IMR-90 (cell line): ENCODE results near the gene WDR27. TPM values are rescaled to one million over a fixed set of nuclear protein-coding genes. Genes with fewer than 3 reads are reported as not detected.
A peak's percentile ranks its signal among the peaks of the same experiment; 100 is the strongest.

Source experiments
- ATAC-seq: fragments of 200-7000 bp; cut with Tn5 transposase; 2 replicates; pipeline ENCODE4 v1.9.1; 2020; ENCODE audit warnings: low read depth, mild to moderate bottlenecking, moderate library complexity
- BruUV-seq: library from RNA; stranded (reverse); fragments of 400-500 nt; replicated peaks from 2 replicates; lab custom pipeline; 2021; lab: Mats Ljungman, UMichigan
- CTCF ChIA-PET: fragments of 300-600 bp; formaldehyde crosslinking; extraction: SDS; loops from one replicate; lab custom pipeline; 2021; ENCODE audit warnings: antibody characterized with exemption; lab: Yijun Ruan, JAX
- POLR2A ChIA-PET: fragments of 300-600 bp; sonication (Branson Sonifier 250); formaldehyde crosslinking; loops from one replicate; lab custom pipeline; 2022; ENCODE audit warnings: antibody characterized with exemption; ENCODE audit not compliant: unreplicated experiment; lab: Charles Lee
- DNase-seq: peaks from one replicate; pipeline ENCODE4 v3.0.0; 2013
- H2AFZ ChIP-seq: replicated peaks from 2 replicates; pipeline ENCODE3; 2013; ENCODE audit warnings: low read length, mild to moderate bottlenecking; ENCODE audit not compliant: poor library complexity
- H2AK5ac ChIP-seq: 2 replicates; pipeline ENCODE4 v1.6.1; 2013; ENCODE audit warnings: low read depth, low read length, inconsistent platforms
- H2AK9ac ChIP-seq: replicated peaks from 2 replicates; pipeline ENCODE3; 2013; ENCODE audit warnings: mild to moderate bottlenecking, low read depth, low read length, moderate library complexity; ENCODE audit not compliant: poor library complexity
- H2BK120ac ChIP-seq: 2 replicates; pipeline ENCODE4 v1.6.1; 2013; ENCODE audit warnings: low read depth, low read length, inconsistent platforms
- H2BK15ac ChIP-seq: 3 replicates; pipeline ENCODE4 v1.6.1; 2013; ENCODE audit warnings: low read depth, low read length, inconsistent platforms
- H2BK20ac ChIP-seq: 2 replicates; pipeline ENCODE4 v1.6.1; 2013; ENCODE audit warnings: low read depth, mild to moderate bottlenecking, inconsistent platforms, low read length, moderate library complexity
- H2BK5ac ChIP-seq: 2 replicates; pipeline ENCODE4 v1.6.1; 2013; ENCODE audit warnings: mild to moderate bottlenecking, low read depth, low read length, inconsistent platforms; ENCODE audit not compliant: poor library complexity, severe bottlenecking
- H3K14ac ChIP-seq: replicated peaks from 2 replicates; pipeline ENCODE4 v1.6.1; 2013; ENCODE audit warnings: low read depth, low read length, inconsistent platforms
- H3K18ac ChIP-seq: 2 replicates; pipeline ENCODE4 v1.6.1; 2013; ENCODE audit warnings: low read depth, low read length, control low read depth
- H3K23ac ChIP-seq: 2 replicates; pipeline ENCODE4 v1.6.1; 2013; ENCODE audit warnings: low read depth, low read length, inconsistent platforms
- H3K27ac ChIP-seq: 2 replicates; pipeline ENCODE4 v1.5.1; 2013; ENCODE audit warnings: mild to moderate bottlenecking, control low read depth, low read length; ENCODE audit not compliant: insufficient read depth
- H3K27me3 ChIP-seq: 2 replicates; pipeline ENCODE4 v1.6.1; 2013; ENCODE audit warnings: low read length; ENCODE audit not compliant: control insufficient read depth, insufficient read depth
- H3K36me3 ChIP-seq: 2 replicates; pipeline ENCODE4 v1.6.1; 2013; ENCODE audit warnings: low read length, mixed read lengths; ENCODE audit not compliant: control insufficient read depth, insufficient read depth
- H3K4ac ChIP-seq: 2 replicates; pipeline ENCODE4 v1.6.1; 2013; ENCODE audit warnings: low read depth, low read length, inconsistent platforms
- H3K4me1 ChIP-seq: 2 replicates; pipeline ENCODE4 v1.6.1; 2013; ENCODE audit warnings: low read length, mixed read lengths; ENCODE audit not compliant: control insufficient read depth, insufficient read depth
- H3K4me2 ChIP-seq: 2 replicates; pipeline ENCODE4 v1.6.1; 2013; ENCODE audit warnings: low read depth, mild to moderate bottlenecking, control low read depth, low read length, moderate library complexity
- H3K4me3 ChIP-seq: 2 replicates; pipeline ENCODE4 v1.5.1; 2013; ENCODE audit warnings: low read depth, mild to moderate bottlenecking, control low read depth, low read length, moderate library complexity; ENCODE audit not compliant: insufficient read depth
- H3K56ac ChIP-seq: 2 replicates; pipeline ENCODE4 v1.6.1; 2013; ENCODE audit warnings: low read length, inconsistent platforms; ENCODE audit not compliant: insufficient read depth; ENCODE audit errors: extremely low read depth
- H3K79me1 ChIP-seq, 2 experiments: 2 replicates each; pipeline ENCODE4 v1.6.1; 2013; ENCODE audit warnings: low read length in 2 of 2, inconsistent platforms in 1 of 2, low read depth in 1 of 2
- H3K9ac ChIP-seq: 2 replicates; pipeline ENCODE4 v1.6.1; 2013; ENCODE audit warnings: low read depth, low read length, control low read depth
- H3K9me1 ChIP-seq: 2 replicates; pipeline ENCODE4 v1.6.1; 2013; ENCODE audit warnings: low read length, inconsistent platforms; ENCODE audit not compliant: insufficient read depth
- H3K9me3 ChIP-seq: 2 replicates; pipeline ENCODE4 v1.6.1; 2013; ENCODE audit warnings: low read length; ENCODE audit not compliant: control insufficient read depth, insufficient read depth
- H4K20me1 ChIP-seq: 2 replicates; pipeline ENCODE4 v1.6.1; 2013; ENCODE audit warnings: low read length, inconsistent platforms; ENCODE audit not compliant: insufficient read depth
- H4K5ac ChIP-seq: 2 replicates; pipeline ENCODE4 v1.6.1; 2013; ENCODE audit warnings: mild to moderate bottlenecking, low read depth, low read length, control low read depth
- H4K8ac ChIP-seq, 2 experiments: 2 replicates each; pipeline ENCODE4 v1.6.1; 2013; ENCODE audit warnings: low read depth in 2 of 2, low read length in 2 of 2, control low read depth in 1 of 2, inconsistent platforms in 1 of 2
- H4K91ac ChIP-seq: 2 replicates; pipeline ENCODE4 v1.6.1; 2013; ENCODE audit warnings: low read depth, low read length, inconsistent platforms; ENCODE audit not compliant: insufficient read depth
- BHLHE40 ChIP-seq: fragments of 150-350 bp; IDR thresholded peaks from 2 replicates; pipeline ENCODE4 v1.6.1; 2016; ENCODE audit warnings: mild to moderate bottlenecking, low read depth, low read length
- CEBPB ChIP-seq: IDR thresholded peaks from 2 replicates; pipeline ENCODE4 v1.6.1; 2012; ENCODE audit warnings: low read depth, low read length, improper control_type of control experiment
- FOS ChIP-seq: fragments of 150-350 bp; IDR thresholded peaks from 2 replicates; pipeline ENCODE4 v1.6.1; 2016; ENCODE audit warnings: low read depth, low read length
- MAFK ChIP-seq: IDR thresholded peaks from 2 replicates; pipeline ENCODE4 v1.6.1; 2012; ENCODE audit warnings: low read depth, low read length, improper control_type of control experiment
- MAZ ChIP-seq: IDR thresholded peaks from 2 replicates; pipeline ENCODE4 v1.6.1; 2012; ENCODE audit warnings: low read depth, mild to moderate bottlenecking, low read length, improper control_type of control experiment, moderate library complexity, borderline replicate concordance
- MXI1 ChIP-seq: IDR thresholded peaks from 2 replicates; pipeline ENCODE4 v1.6.1; 2012; ENCODE audit warnings: low read depth, mild to moderate bottlenecking, low read length, moderate library complexity, borderline replicate concordance
- NFE2L2 ChIP-seq: fragments of 150-350 bp; IDR thresholded peaks from 2 replicates; pipeline ENCODE4 v1.6.1; 2016; ENCODE audit warnings: low read depth, mild to moderate bottlenecking, low read length
- POLR2A ChIP-seq: IDR thresholded peaks from 2 replicates; pipeline ENCODE4 v1.6.1; 2012; ENCODE audit warnings: mild to moderate bottlenecking, low read depth, low read length
- RAD21 ChIP-seq: IDR thresholded peaks from 2 replicates; pipeline ENCODE4 v1.6.1; 2012; ENCODE audit warnings: low read length, improper control_type of control experiment
- RCOR1 ChIP-seq: IDR thresholded peaks from 2 replicates; pipeline ENCODE4 v1.6.1; 2012; ENCODE audit warnings: mild to moderate bottlenecking, low read length, improper control_type of control experiment; ENCODE audit not compliant: insufficient replicate concordance
- RFX5 ChIP-seq: IDR thresholded peaks from 2 replicates; pipeline ENCODE4 v1.8.0; 2012; ENCODE audit warnings: low read depth, mild to moderate bottlenecking, low read length, moderate library complexity
- SMC3 ChIP-seq: fragments of 150-350 bp; IDR thresholded peaks from 2 replicates; pipeline ENCODE4 v1.6.1; 2016; ENCODE audit warnings: low read depth, mild to moderate bottlenecking, antibody characterized with exemption, low read length, moderate library complexity
- WGBS, 2 experiments: methylation state at CpG; one replicate each; pipeline versions ENCODE4 v1.1.5 to v1.1.7; 2013; ENCODE audit warnings: missing lambda C conversion rate in 2 of 2; ENCODE audit not compliant: insufficient read length in 1 of 2; ENCODE audit errors: extremely low coverage in 2 of 2; 5-methylcytosine and 5-hydroxymethylcytosine counted together
- dilution Hi-C: fragments of 300-500 bp; cut with HindIII; formaldehyde crosslinking; loops from one replicate; pipeline ENCODE4 v1.14.3; 2018; ENCODE audit warnings: low sequenced_read_pairs; ENCODE audit not compliant: unreplicated experiment
- in situ Hi-C: fragments of 300-500 bp; cut with MboI; formaldehyde crosslinking; loops from 3 replicates; pipeline ENCODE4 v1.14.3; 2019; ENCODE audit warnings: low sequenced_read_pairs, inconsistent platforms, mixed read lengths
- intact Hi-C: fragments of 100-400 bp; cut with micrococcal nuclease; formaldehyde crosslinking; loops from 2 replicates; pipeline ENCODE4 v1.10.0; 2022
- polyA plus RNA-seq, 3 experiments: library from polyadenylated mRNA; depleted of rRNA; stranded (reverse); fragments of >200 nt; gene quantifications; 2 replicates each; pipeline ENCODE4 v1.2.3, GENCODE V29; 2012; ENCODE audit warnings: low replicate concordance in 1 of 3
- total RNA-seq: library from RNA; depleted of rRNA; stranded (reverse); fragments of >200 nt; gene quantifications from 2 replicates; pipeline ENCODE4 v1.2.3, GENCODE V29; 2012
- TF ChIP-seq, protein P1 (sequence below): fragments of 150-350 bp; IDR thresholded peaks from 2 replicates; pipeline ENCODE4 v1.6.1; 2017; ENCODE audit warnings: mild to moderate bottlenecking, antibody characterized with exemption, low read length, low read depth
- TF ChIP-seq, protein P2 (sequence below): fragments of 150-350 bp; IDR thresholded peaks from 2 replicates; pipeline ENCODE4 v1.6.1; 2016; ENCODE audit warnings: low read depth, mild to moderate bottlenecking, low read length, moderate library complexity, borderline replicate concordance
- TF ChIP-seq, protein P3 (sequence below): conservative IDR thresholded peaks from 2 replicates; pipeline ENCODE4 v1.5.1; 2012; ENCODE audit warnings: mild to moderate bottlenecking, low read depth, low read length, improper control_type of control experiment

WDR27 gene
- total and polyA plus RNA-seq, 2 of the 4 experiments (the other 2 are of a cell fraction), result 7.0 to 18.5 TPM

DNA sequence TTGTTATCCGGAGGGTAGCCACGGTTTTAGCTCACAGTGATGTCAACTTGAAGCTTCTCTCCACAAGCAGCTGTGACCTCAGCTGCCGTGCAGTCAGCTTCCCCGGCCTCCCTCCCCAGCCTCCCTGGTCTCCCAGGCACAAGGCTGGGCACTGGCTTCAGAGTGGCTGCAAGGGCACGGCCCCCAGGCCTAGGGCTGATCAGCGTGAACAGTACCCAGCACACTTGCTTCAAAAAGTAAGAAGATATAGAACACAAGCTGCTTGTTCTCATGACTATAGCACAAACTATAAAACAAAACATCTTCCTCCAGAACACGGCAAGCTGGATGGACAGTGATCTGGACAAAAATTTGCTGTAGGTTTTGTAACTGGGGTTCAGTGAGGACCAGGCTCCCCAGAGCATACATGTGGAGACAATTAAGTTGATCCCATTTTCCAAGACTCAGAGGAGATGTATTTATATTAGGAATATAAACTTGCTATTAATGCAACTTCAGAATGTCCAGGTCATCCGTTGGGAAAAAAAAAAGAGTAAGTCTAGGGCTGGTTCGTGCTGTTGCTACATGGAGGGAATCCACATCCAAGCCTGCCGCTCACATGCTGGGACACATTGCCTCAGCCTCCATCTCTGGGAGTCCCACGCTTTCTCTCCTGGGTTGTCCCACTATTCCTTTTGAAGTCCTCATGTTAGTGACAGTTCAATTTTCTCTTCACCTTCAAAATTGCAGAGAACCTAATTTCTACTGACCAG is 248.8 kb downstream of the WDR27 start:
- Histone ChIP-seq H3K56ac (peak overlapping the region; percentile 52; the same call in 1 of the 2 replicates), H3K23ac (peak overlapping the region; percentile 78), H3K18ac (peak overlapping the region; percentile 83), H4K91ac (peak overlapping the region; percentile 97), H2BK20ac (peak overlapping the region; percentile 88), H3K4me2 (no peak overlapping the region), H3K9me1 (peaks cover 26% of the 10 kb centered on the region; the same call in 1 of the 2 replicates), H3K4me3 (no peak overlapping the region), H4K20me1 (no peaks in the 10 kb centered on the region), H2AK9ac (peak overlapping the region; percentile 57), H3K36me3 (no peaks in the 10 kb centered on the region), H2BK15ac (peak overlapping the region; percentile 97; the same call in 2 of the 3 replicates), H2BK120ac (peak overlapping the region; percentile 99), H3K9me3 (no peaks in the 10 kb centered on the region), H2BK5ac (peak overlapping the region; percentile 91), H2AFZ (peak overlapping the region; percentile 46), H3K4me1 (peaks cover 21% of the 10 kb centered on the region), H3K4ac (peak overlapping the region; percentile 95), H3K14ac (peak overlapping the region; percentile 63), H3K9ac (no peak overlapping the region), H3K27me3 (no peaks in the 10 kb centered on the region), H2AK5ac (peak overlapping the region; percentile 87), H4K8ac (peak overlapping the region; percentile 92 to 95), H3K27ac (peak overlapping the region; percentile 49), H3K79me1 (no peaks in the 10 kb centered on the region), H4K5ac (peak overlapping the region; percentile 90)
- ATAC-seq, result no peak
- intact Hi-C loops, result loop anchor here (2.0 to 10.0 kb wide), 3 partner anchors 58 to 378 kb away; partner anchors contain the start of gene THBS2
- POLR2A ChIA-PET, result no interaction called here
- dilution Hi-C loops, result no loop called here
- BruUV-seq, result no TSS peak
- in situ Hi-C loops, result no loop called here
- 100% methylated on average over 1 of the region's 11 CpGs; no CpG with 5 or more reads in 1 of the 2 experiments for WGBS, 2 experiments
- peak; percentile 19 for DNase-seq
- CTCF ChIA-PET, result no interaction called here
- TF ChIP-seq RFX5 (no peak), SMC3 (no peak), MXI1 (no peak), BHLHE40 (no peak), FOS (no peak), CEBPB (no peak), POLR2A (no peak), NFE2L2 (no peak), MAFK (no peak), RAD21 (no peak), MAZ (no peak), RCOR1 (no peak)
- TF ChIP-seq, protein P1, sequence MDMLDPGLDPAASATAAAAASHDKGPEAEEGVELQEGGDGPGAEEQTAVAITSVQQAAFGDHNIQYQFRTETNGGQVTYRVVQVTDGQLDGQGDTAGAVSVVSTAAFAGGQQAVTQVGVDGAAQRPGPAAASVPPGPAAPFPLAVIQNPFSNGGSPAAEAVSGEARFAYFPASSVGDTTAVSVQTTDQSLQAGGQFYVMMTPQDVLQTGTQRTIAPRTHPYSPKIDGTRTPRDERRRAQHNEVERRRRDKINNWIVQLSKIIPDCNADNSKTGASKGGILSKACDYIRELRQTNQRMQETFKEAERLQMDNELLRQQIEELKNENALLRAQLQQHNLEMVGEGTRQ, result no peak
- TF ChIP-seq, protein P2, sequence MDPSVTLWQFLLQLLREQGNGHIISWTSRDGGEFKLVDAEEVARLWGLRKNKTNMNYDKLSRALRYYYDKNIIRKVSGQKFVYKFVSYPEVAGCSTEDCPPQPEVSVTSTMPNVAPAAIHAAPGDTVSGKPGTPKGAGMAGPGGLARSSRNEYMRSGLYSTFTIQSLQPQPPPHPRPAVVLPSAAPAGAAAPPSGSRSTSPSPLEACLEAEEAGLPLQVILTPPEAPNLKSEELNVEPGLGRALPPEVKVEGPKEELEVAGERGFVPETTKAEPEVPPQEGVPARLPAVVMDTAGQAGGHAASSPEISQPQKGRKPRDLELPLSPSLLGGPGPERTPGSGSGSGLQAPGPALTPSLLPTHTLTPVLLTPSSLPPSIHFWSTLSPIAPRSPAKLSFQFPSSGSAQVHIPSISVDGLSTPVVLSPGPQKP, result no peak
- TF ChIP-seq, protein P3, sequence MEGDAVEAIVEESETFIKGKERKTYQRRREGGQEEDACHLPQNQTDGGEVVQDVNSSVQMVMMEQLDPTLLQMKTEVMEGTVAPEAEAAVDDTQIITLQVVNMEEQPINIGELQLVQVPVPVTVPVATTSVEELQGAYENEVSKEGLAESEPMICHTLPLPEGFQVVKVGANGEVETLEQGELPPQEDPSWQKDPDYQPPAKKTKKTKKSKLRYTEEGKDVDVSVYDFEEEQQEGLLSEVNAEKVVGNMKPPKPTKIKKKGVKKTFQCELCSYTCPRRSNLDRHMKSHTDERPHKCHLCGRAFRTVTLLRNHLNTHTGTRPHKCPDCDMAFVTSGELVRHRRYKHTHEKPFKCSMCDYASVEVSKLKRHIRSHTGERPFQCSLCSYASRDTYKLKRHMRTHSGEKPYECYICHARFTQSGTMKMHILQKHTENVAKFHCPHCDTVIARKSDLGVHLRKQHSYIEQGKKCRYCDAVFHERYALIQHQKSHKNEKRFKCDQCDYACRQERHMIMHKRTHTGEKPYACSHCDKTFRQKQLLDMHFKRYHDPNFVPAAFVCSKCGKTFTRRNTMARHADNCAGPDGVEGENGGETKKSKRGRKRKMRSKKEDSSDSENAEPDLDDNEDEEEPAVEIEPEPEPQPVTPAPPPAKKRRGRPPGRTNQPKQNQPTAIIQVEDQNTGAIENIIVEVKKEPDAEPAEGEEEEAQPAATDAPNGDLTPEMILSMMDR, result no peak
